Psoas muscle (tissue), 8 donors: Measurements from ENCODE around the gene ABCB9. TPM values are rescaled to one million over a fixed set of nuclear protein-coding genes. Genes with fewer than 3 reads are reported as not detected.
A peak's percentile ranks its signal among the peaks of the same experiment; 100 is the strongest.

Experiments used
- ATAC-seq, 4 donors: fragments of 200-7000 bp; cut with Tn5 transposase; one replicate each; pipeline ENCODE4 v1.9.1; 2020; ENCODE audit warnings: moderate library complexity in 3 of 4, mild to moderate bottlenecking in 2 of 4
- DNase-seq, 2 donors: peaks; one replicate each; pipeline ENCODE4 v3.0.0-alpha.2; 2020
- H3K27ac ChIP-seq: fragments of 200-600 bp; one replicate; pipeline ENCODE4 v1.8.0; 2022
- H3K27me3 ChIP-seq, 3 donors: fragments of 200-600 bp in 1 of 3; one replicate each; pipeline versions ENCODE4 v1.6.1 to v1.8.0; 2013 to 2022; ENCODE audit warnings: low read length in 2 of 3, mild to moderate bottlenecking in 2 of 3, moderate library complexity in 1 of 3; ENCODE audit not compliant: insufficient read depth in 3 of 3
- H3K36me3 ChIP-seq, 2 donors: fragments of 200-600 bp in 1 of 2; one replicate each; pipeline versions ENCODE4 v1.6.1 to v1.8.0; 2013 to 2022; ENCODE audit warnings: low read depth in 1 of 2, mild to moderate bottlenecking in 1 of 2, moderate library complexity in 1 of 2; ENCODE audit not compliant: insufficient read depth in 1 of 2
- H3K4me1 ChIP-seq: fragments of 200-600 bp; one replicate; pipeline ENCODE4 v1.8.0; 2022
- H3K4me3 ChIP-seq: fragments of 200-600 bp; one replicate; pipeline ENCODE4 v1.8.0; 2022; ENCODE audit warnings: mild to moderate bottlenecking
- H3K9me3 ChIP-seq: fragments of 200-600 bp; one replicate; pipeline ENCODE4 v1.8.0; 2022
- CTCF ChIP-seq: fragments of 200-600 bp; IDR thresholded peaks from one replicate; pipeline ENCODE4 v1.8.0; 2022; ENCODE audit warnings: antibody characterized with exemption
- WGBS, 3 donors: extraction: QIAGEN DNeasy Blood & Tissue Kit; methylation state at CpG; one replicate each; pipeline versions ENCODE4 v1.1.6 to v1.1.7; 2013; 5-methylcytosine and 5-hydroxymethylcytosine counted together
- intact Hi-C, 2 donors: fragments of 100-400 bp; cut with DNase I; formaldehyde crosslinking; loops; one replicate each; pipeline versions ENCODE4 v1.11.0 to v1.14.2; 2022
- polyA plus RNA-seq, 3 donors: library from polyadenylated mRNA; stranded (reverse); fragments of 200-250 nt; gene quantifications; one replicate each; pipeline ENCODE4 v1.2.3, GENCODE V29; 2013
- total RNA-seq, 4 donors: library from RNA; stranded (reverse); fragmentation: NEBNext Ultra II Directional in 2 of 4; extraction: Animal tissue kit (Norgen Biotek cat#: 25700) in 2 of 4; gene quantifications; one replicate each; pipeline versions ENCODE4 v1.2.1 to v1.2.4, GENCODE V29; 2021 to 2023
- donor health status: healthy with polysubstance abuse.
- donor health status: DM: no; HTN: no; CAD: no; lungs with moderate emphysema.
- donor health status: Bipolar disorder and iron deficiency.
- donor health status: healthy.
- donor health status: DM: yes; HTN: yes; CAD: no.
- donor health status: DM: no; HTN: no; CAD: no.
- donor health status: DM: no; HTN: no; CAD: no.
- donor health status: DM: yes; HTN: yes; CAD: no.

Gene ABCB9
- total and polyA plus RNA-seq, 7 donors = 0.47 to 1.1 (median 0.62) TPM

GRCh38 chr12:123003257-123003656 lies 37.0 kb upstream of the ABCB9 start:
- Histone ChIP-seq H3K27ac (no peak overlapping the region), H3K9me3 (no peaks in the 10 kb centered on the region), H3K4me3 (no peak overlapping the region), H3K27me3 (no peaks in the 10 kb centered on the region), H3K36me3 (peaks cover 0 to 23% of the 10 kb centered on the region in 2 donors), H3K4me1 (peaks cover 10% of the 10 kb centered on the region)
- no peak for ATAC-seq
- intact Hi-C loops = no loop called here
- 82 to 90% (median 89%) methylated on average over 6 of the region's 6 CpGs for WGBS, 3 donors
- no peak for TF ChIP-seq CTCF
- DNase-seq = peak; percentile 7 to 41

- H3K4me3 ChIP-seq = no peak overlapping the region
- ATAC-seq (no peak), DNase-seq (no peak)
- intact Hi-C loops = no loop called here
- peaks cover 0 to 16% of the 10 kb centered on the region in 2 donors for H3K36me3 ChIP-seq
- TF ChIP-seq CTCF = no peak
- no peak overlapping the region for H3K27ac ChIP-seq
- 94 to 96% (median 94%) methylated on average over 3 of the region's 3 CpGs for WGBS, 3 donors
- H3K9me3 ChIP-seq = no peaks in the 10 kb centered on the region
- no peaks in the 10 kb centered on the region for H3K27me3 ChIP-seq
- H3K4me1 ChIP-seq = peaks cover 21% of the 10 kb centered on the region
Observed at GRCh38 chr12:123001464-123001863, 35.2 kb upstream of the ABCB9 start.

GRCh38 chr12:123000578-123000977 lies 34.3 kb upstream of the ABCB9 start:
- intact Hi-C loops = no loop called here
- WGBS, 3 donors = 97 to 99% (median 98%) methylated on average over 10 of the region's 10 CpGs
- DNase-seq (peak; percentile 6 to 35), ATAC-seq (no peak)
- no peak overlapping the region for H3K4me3 ChIP-seq
- TF ChIP-seq CTCF = no peak
- H3K4me1 ChIP-seq = peaks cover 30% of the 10 kb centered on the region
- H3K27ac ChIP-seq = no peak overlapping the region
- peaks cover 0 to 16% of the 10 kb centered on the region in 2 donors for H3K36me3 ChIP-seq
- no peaks in the 10 kb centered on the region for H3K9me3 ChIP-seq
- no peaks in the 10 kb centered on the region for H3K27me3 ChIP-seq

- peak overlapping the region; percentile 28 for H3K27ac ChIP-seq
- no peak overlapping the region for H3K4me3 ChIP-seq
- no peak for TF ChIP-seq CTCF
- peaks cover 36% of the 10 kb centered on the region for H3K4me1 ChIP-seq
- DNase-seq (peak; percentile 3 to 43), ATAC-seq (no peak)
- 81 to 91% (median 85%) methylated on average over 18 to 20 of the region's 20 CpGs for WGBS, 3 donors
- intact Hi-C loops = no loop called here
- no peaks in the 10 kb centered on the region for H3K27me3 ChIP-seq
- H3K9me3 ChIP-seq = no peaks in the 10 kb centered on the region
- peaks cover 0 to 15% of the 10 kb centered on the region in 2 donors for H3K36me3 ChIP-seq
Observed at GRCh38 chr12:122999986-123000420, 33.7 kb upstream of the ABCB9 start.
